ENCODE measurements around the gene GINS2. TPM values are rescaled to one million over a fixed set of nuclear protein-coding genes. Genes with fewer than 3 reads are reported as not detected.

GINS2 gene
- total RNA-seq, 4 donors from 2014 or later = 0.24 to 1.2 (median 0.55) TPM

DNA sequence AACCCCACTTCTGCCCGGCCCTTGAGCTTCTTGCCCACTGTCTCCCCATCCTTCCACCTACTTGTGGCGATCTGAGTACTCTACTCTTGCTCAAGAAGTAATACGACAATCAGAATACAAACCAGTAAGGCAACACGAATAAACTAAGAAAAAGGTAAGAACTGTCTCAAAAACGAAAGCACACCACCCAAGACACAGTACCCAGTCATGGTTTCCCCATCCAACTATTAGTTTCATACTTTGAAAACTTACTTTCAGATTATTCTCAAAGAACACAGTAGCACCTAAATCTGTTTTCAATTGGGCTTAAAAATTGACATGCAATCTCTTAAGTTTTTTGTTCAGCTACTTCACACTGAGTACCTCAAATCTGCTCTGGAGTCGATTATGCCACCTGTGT, 13.9 kb downstream of the GINS2 start:
- intact Hi-C loops (cut with DNase I) = no loop called here
- H3K9me3 ChIP-seq = no peaks in the 10 kb centered on the region
- H3K36me3 ChIP-seq = peaks cover 38 to 42% of the 10 kb centered on the region in 2 donors
- no peak overlapping the region for H3K4me3 ChIP-seq (replicated peaks in 1 of 3)
- no peak for DNase-seq
- no peaks in the 10 kb centered on the region for H3K27me3 ChIP-seq
- no peak overlapping the region for H3K27ac ChIP-seq
- TF ChIP-seq, protein P1, sequence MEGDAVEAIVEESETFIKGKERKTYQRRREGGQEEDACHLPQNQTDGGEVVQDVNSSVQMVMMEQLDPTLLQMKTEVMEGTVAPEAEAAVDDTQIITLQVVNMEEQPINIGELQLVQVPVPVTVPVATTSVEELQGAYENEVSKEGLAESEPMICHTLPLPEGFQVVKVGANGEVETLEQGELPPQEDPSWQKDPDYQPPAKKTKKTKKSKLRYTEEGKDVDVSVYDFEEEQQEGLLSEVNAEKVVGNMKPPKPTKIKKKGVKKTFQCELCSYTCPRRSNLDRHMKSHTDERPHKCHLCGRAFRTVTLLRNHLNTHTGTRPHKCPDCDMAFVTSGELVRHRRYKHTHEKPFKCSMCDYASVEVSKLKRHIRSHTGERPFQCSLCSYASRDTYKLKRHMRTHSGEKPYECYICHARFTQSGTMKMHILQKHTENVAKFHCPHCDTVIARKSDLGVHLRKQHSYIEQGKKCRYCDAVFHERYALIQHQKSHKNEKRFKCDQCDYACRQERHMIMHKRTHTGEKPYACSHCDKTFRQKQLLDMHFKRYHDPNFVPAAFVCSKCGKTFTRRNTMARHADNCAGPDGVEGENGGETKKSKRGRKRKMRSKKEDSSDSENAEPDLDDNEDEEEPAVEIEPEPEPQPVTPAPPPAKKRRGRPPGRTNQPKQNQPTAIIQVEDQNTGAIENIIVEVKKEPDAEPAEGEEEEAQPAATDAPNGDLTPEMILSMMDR (IDR thresholded peaks at IDR 0.05) = no peak
- TF ChIP-seq POLR2A (IDR thresholded peaks at IDR 0.05) = no peak
- H3K4me1 ChIP-seq = peaks cover 10 to 13% of the 10 kb centered on the region in 2 donors
- WGBS, 2 donors = 84 to 90% methylated on average over 6 of the region's 6 CpGs

DNA sequence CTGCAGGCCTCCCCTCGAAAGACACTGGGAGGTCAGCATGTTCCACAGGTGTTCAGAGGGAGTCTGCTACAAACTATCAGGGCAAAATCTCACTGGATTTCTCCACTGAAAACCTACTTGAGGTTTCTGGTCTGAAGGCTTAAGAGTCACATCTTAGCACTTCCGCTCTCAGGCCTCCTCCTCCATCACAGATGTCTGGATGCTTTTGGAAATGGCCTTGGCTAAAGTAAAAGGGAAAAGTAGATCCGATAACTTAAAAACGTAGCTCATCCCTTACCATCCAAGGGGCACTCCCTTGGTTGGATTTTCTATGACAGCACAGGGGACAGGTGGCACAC, 14.4 kb downstream of the GINS2 start:
- Histone ChIP-seq H3K4me3 (replicated peaks in 1 of 3) (no peak overlapping the region), H3K4me1 (peaks cover 6 to 10% of the 10 kb centered on the region in 2 donors), H3K9me3 (no peaks in the 10 kb centered on the region), H3K27me3 (no peaks in the 10 kb centered on the region), H3K27ac (no peak overlapping the region), H3K36me3 (peaks cover 42 to 45% of the 10 kb centered on the region in 2 donors)
- 81 to 93% methylated on average over 4 of the region's 4 CpGs for WGBS, 2 donors
- no peak for DNase-seq
- intact Hi-C loops (cut with DNase I) = no loop called here
- TF ChIP-seq, protein P1 (IDR thresholded peaks at IDR 0.05) = no peak
- no peak for TF ChIP-seq POLR2A (IDR thresholded peaks at IDR 0.05)

DNA sequence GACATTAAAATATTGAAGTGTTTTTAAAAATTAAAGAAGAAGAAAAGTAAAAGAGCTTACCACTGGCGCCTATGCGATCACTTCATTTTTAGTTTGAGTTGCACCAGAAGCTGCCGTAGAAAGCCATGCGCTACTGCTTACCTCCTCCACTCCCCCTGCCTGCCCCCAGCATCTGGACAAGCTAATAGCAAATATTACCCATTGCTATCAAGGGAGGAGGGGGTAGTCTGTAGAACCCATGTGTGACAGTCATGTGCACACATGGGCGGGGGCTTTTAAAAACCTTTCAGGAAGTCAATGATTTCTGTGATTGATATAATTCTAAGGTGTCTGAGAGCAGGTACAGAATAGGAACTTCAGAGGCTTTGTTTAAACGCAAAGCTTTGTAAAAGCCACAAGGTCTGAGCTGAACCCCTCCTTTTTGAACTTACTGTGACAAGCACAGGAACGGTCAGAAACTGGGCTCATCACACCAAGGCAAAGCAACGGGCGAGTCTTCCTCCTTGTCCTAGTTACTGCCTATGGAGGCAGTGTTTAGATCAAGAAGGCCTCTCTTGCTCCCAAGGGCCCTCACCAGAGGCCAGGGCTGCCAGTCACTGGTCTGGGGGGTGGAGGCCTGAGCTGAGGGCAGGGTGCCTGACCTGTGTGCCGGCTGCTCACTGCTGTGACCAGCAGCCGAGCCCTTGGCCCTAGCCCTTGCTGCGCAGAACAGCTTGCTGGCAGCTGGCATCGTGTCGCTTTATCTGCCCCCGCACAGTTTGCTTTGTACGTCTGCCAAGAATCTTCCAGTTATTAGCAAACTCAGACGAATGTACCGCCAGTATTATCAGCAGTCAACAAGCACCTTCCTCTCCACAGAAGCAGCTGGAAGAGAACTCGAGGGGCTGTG, 15.0 kb downstream of the GINS2 start:
- no peaks in the 10 kb centered on the region for H3K9me3 ChIP-seq
- peaks cover 47 to 51% of the 10 kb centered on the region in 2 donors for H3K36me3 ChIP-seq
- no peak for TF ChIP-seq POLR2A (IDR thresholded peaks at IDR 0.05)
- TF ChIP-seq, protein P1 (IDR thresholded peaks at IDR 0.05) = no peak
- 78 to 86% methylated on average over 19 of the region's 19 CpGs for WGBS, 2 donors
- H3K27ac ChIP-seq = no peak overlapping the region
- no peaks in the 10 kb centered on the region for H3K27me3 ChIP-seq
- H3K4me3 ChIP-seq (replicated peaks in 1 of 3) = no peak overlapping the region
- peaks cover 5 to 10% of the 10 kb centered on the region in 2 donors for H3K4me1 ChIP-seq
- DNase-seq = no peak
- intact Hi-C loops (cut with DNase I) = no loop called here

DNA sequence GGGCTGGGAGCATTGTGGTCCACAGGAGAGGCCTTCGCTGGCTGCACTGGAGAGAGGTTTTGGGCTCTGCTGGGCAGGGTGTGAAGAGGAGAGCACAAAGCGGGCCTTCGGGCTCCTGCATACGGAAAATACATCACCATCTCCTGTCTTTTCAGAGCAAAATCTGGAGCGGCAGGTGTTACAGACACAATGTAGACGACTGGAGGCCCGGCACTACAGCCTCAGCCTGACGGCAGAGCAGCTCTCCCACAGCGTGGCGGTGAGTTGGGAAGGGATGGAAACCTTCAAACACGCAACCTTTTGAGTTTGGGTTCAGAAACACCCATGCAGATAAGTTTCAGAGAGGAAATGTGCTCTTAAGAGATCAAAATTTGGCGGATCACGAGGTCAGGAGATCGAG, 17.9 kb downstream of the GINS2 start:
- Histone ChIP-seq H3K4me3 (replicated peaks in 1 of 3) (no peak overlapping the region), H3K9me3 (no peaks in the 10 kb centered on the region), H3K36me3 (peaks cover 74 to 75% of the 10 kb centered on the region in 2 donors), H3K4me1 (peaks cover 0 to 5% of the 10 kb centered on the region in 2 donors), H3K27me3 (no peaks in the 10 kb centered on the region), H3K27ac (no peak overlapping the region)
- 97% methylated on average over 14 of the region's 14 CpGs for WGBS, 2 donors
- DNase-seq = no peak
- intact Hi-C loops (cut with DNase I) = no loop called here
- TF ChIP-seq, protein P1 (IDR thresholded peaks at IDR 0.05) = no peak
- TF ChIP-seq POLR2A (IDR thresholded peaks at IDR 0.05) = no peak

DNA sequence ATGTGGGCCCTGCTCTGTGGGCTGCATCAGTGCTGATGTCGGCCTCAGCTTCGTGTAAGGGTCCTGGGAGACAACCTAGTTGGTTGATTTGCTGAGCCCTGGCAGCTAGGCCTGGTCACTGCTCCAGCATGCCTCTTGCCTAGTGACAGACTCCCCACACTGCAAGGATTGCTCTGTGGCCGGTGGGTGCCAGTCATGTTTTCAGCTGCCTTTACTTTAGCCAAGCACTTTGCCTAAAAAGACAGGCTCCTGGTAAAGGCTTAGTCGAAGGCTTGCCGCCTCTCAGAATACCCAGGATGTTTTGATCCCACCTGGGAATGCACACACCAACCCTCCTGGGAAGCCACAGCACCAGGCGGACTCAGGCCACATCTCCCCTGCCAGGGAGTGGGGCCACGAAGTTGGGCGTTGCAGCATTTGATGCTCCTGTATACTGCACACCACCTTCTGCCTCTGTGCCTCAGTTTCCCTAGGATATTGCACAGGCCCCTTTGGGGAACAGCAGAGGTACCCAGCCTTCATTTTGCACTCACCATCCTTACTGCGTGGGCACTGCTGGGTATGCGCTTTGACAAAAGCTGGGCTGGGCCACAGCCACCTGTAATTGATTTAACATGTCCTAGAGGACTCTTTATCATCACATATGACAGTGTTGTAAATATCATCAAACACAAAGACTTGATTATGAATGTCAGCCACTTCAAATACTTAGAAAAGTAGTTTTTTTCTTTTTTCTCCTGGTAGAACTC, 19.9 kb downstream of the GINS2 start:
- H3K4me3 ChIP-seq (replicated peaks in 1 of 3) = no peak overlapping the region
- no peak overlapping the region for H3K27ac ChIP-seq
- H3K36me3 ChIP-seq = peaks cover 80 to 81% of the 10 kb centered on the region in 2 donors
- H3K4me1 ChIP-seq = peaks cover 0 to under 1% of the 10 kb centered on the region in 2 donors
- intact Hi-C loops (cut with DNase I) = no loop called here
- no peak for DNase-seq
- TF ChIP-seq, protein P1 (IDR thresholded peaks at IDR 0.05) = no peak
- no peak for TF ChIP-seq POLR2A (IDR thresholded peaks at IDR 0.05)
- 96 to 98% methylated on average over 5 to 7 of the region's 10 CpGs for WGBS, 2 donors
- H3K27me3 ChIP-seq = no peaks in the 10 kb centered on the region
- H3K9me3 ChIP-seq = no peaks in the 10 kb centered on the region

Measured in thyroid gland (tissue), 4 donors.